Astrocyte (in vitro differentiated cells and primary cell): Measurements from ENCODE around the gene WARS2. TPM values are rescaled to one million over a fixed set of nuclear protein-coding genes. Genes with fewer than 3 reads are reported as not detected.
A peak's percentile ranks its signal among the peaks of the same experiment; 100 is the strongest.

ENCODE experiments used
- DNase-seq: peaks from one replicate; pipeline ENCODE4 v3.0.0-alpha.2; 2010; ENCODE audit warnings: low read depth
- FAIRE-seq: peaks from 2 replicates; lab custom pipeline; 2011; peaks lifted over from hg19 to GRCh38; lab: Jason Lieb, UNC
- H2AFZ ChIP-seq: 2 replicates; pipeline ENCODE4 v1.6.0; 2012; ENCODE audit warnings: low read depth, low read length, inconsistent platforms
- H3K27ac ChIP-seq: 2 replicates; pipeline ENCODE4 v1.5.1; 2011; ENCODE audit warnings: low read depth, low read length, inconsistent platforms
- H3K27me3 ChIP-seq: 2 replicates; pipeline ENCODE4 v1.6.0; 2011; ENCODE audit warnings: low read length, inconsistent platforms; ENCODE audit not compliant: insufficient read depth
- H3K36me3 ChIP-seq: 2 replicates; pipeline ENCODE4 v1.5.1; 2011; ENCODE audit warnings: low read length, inconsistent platforms; ENCODE audit not compliant: insufficient read depth
- H3K4me1 ChIP-seq: 2 replicates; pipeline ENCODE4 v1.5.1; 2011; ENCODE audit warnings: low read length, inconsistent platforms; ENCODE audit not compliant: insufficient read depth
- H3K4me2 ChIP-seq: 2 replicates; pipeline ENCODE4 v1.6.0; 2012; ENCODE audit warnings: low read length, inconsistent platforms
- H3K4me3 ChIP-seq: 2 replicates; pipeline ENCODE4 v1.5.1; 2011; ENCODE audit warnings: low read depth, mild to moderate bottlenecking, low read length, inconsistent platforms; ENCODE audit not compliant: insufficient read depth
- H3K79me2 ChIP-seq: 2 replicates; pipeline ENCODE4 v1.6.0; 2012; ENCODE audit warnings: mild to moderate bottlenecking, low read length, inconsistent platforms; ENCODE audit not compliant: insufficient read depth
- H3K9ac ChIP-seq: 2 replicates; pipeline ENCODE4 v1.6.0; 2012; ENCODE audit warnings: mild to moderate bottlenecking, low read length, inconsistent platforms
- H3K9me3 ChIP-seq: 2 replicates; pipeline ENCODE4 v1.5.1; 2012; ENCODE audit warnings: low read depth, mild to moderate bottlenecking, low read length, inconsistent platforms; ENCODE audit not compliant: insufficient read depth
- H4K20me1 ChIP-seq: 2 replicates; pipeline ENCODE4 v1.6.0; 2012; ENCODE audit warnings: low read length, inconsistent platforms; ENCODE audit not compliant: insufficient read depth
- H3K27ac Mint-ChIP-seq: one replicate; pipeline ENCODE4 v1.8.0; 2021; ENCODE audit warnings: mild to moderate bottlenecking, mixed read lengths; ENCODE audit not compliant: unreplicated experiment
- H3K27me3 Mint-ChIP-seq: one replicate; pipeline ENCODE4 v1.8.0; 2021; ENCODE audit warnings: low read depth, mixed read lengths; ENCODE audit not compliant: unreplicated experiment
- H3K36me3 Mint-ChIP-seq: one replicate; pipeline ENCODE4 v1.8.0; 2021; ENCODE audit warnings: low read depth, mixed read lengths; ENCODE audit not compliant: unreplicated experiment
- H3K4me1 Mint-ChIP-seq: one replicate; pipeline ENCODE4 v1.8.0; 2021; ENCODE audit warnings: low read depth, mixed read lengths; ENCODE audit not compliant: unreplicated experiment
- H3K4me3 Mint-ChIP-seq: one replicate; pipeline ENCODE4 v1.8.0; 2021; ENCODE audit warnings: mild to moderate bottlenecking, moderate library complexity, mixed read lengths; ENCODE audit not compliant: unreplicated experiment
- H3K9me3 Mint-ChIP-seq: one replicate; pipeline ENCODE4 v1.8.0; 2021; ENCODE audit warnings: mild to moderate bottlenecking, mixed read lengths; ENCODE audit not compliant: unreplicated experiment
- CTCF ChIP-seq: IDR thresholded peaks from 2 replicates; pipeline ENCODE4 v1.5.1; 2011; ENCODE audit warnings: low read depth, mild to moderate bottlenecking, inconsistent platforms, low read length, moderate library complexity; ENCODE audit not compliant: insufficient read depth
- EZH2 ChIP-seq: IDR thresholded peaks from 2 replicates; pipeline ENCODE4 v1.6.1; 2012; ENCODE audit warnings: mild to moderate bottlenecking, low read length, inconsistent platforms; ENCODE audit not compliant: insufficient read depth
- total RNA-seq: library from RNA; stranded (reverse); gene quantifications from 2 replicates; pipeline ENCODE4 v1.2.1, GENCODE V29; 2021

The WARS2 gene
- total RNA-seq, 1 donor from 2014 or later, result 10.5 TPM

- DNase-seq (peak; percentile 98), FAIRE-seq (peak; percentile 96)
- peak overlapping the region; percentile 97 for H3K27ac Mint-ChIP-seq
These were observed 59.9 kb downstream of the WARS2 start for GRCh38 chr1:119080586-119080985.

GRCh38 chr1:119079881-119080280 lies 60.6 kb downstream of the WARS2 start:
- Mint-ChIP-seq H3K36me3 (no peaks in the 10 kb centered on the region), H3K4me1 (peaks cover 38% of the 10 kb centered on the region), H3K9me3 (no peaks in the 10 kb centered on the region), H3K27me3 (no peaks in the 10 kb centered on the region), H3K27ac (peak overlapping the region; percentile 97), H3K4me3 (no peak overlapping the region)
- Histone ChIP-seq H4K20me1 (peaks cover 10% of the 10 kb centered on the region), H3K9me3 (no peaks in the 10 kb centered on the region), H3K4me3 (no peak overlapping the region), H3K79me2 (no peaks in the 10 kb centered on the region), H3K27me3 (no peaks in the 10 kb centered on the region), H2AFZ (no peak overlapping the region), H3K36me3 (no peaks in the 10 kb centered on the region), H3K4me2 (peak overlapping the region; percentile 79), H3K9ac (peak overlapping the region; percentile 27), H3K27ac (peak overlapping the region; percentile 53), H3K4me1 (peaks cover 22% of the 10 kb centered on the region)
- DNase-seq (peak; percentile 10), FAIRE-seq (no peak)
- TF ChIP-seq EZH2, result no peak
- TF ChIP-seq CTCF, result no peak

More at GRCh38 chr1:119080586-119080985, 59.9 kb downstream of the WARS2 start:
- peak overlapping the region; percentile 54 for H3K27ac ChIP-seq
- no peaks in the 10 kb centered on the region for H3K27me3 ChIP-seq
- no peak overlapping the region for H2AFZ ChIP-seq
- TF ChIP-seq EZH2, result no peak
- TF ChIP-seq CTCF, result no peak
- peak overlapping the region; percentile 47 for H3K4me3 Mint-ChIP-seq
- no peaks in the 10 kb centered on the region for H3K79me2 ChIP-seq
- no peaks in the 10 kb centered on the region for H3K36me3 ChIP-seq
- no peaks in the 10 kb centered on the region for H3K27me3 Mint-ChIP-seq
- H3K9me3 ChIP-seq, result no peaks in the 10 kb centered on the region
- H3K9ac ChIP-seq, result peak overlapping the region; percentile 27
- H3K4me2 ChIP-seq, result peak overlapping the region; percentile 79
- no peaks in the 10 kb centered on the region for H3K9me3 Mint-ChIP-seq
- H3K4me1 ChIP-seq, result peaks cover 22% of the 10 kb centered on the region
- H3K4me3 ChIP-seq, result peak overlapping the region; percentile 12
- peaks cover 14% of the 10 kb centered on the region for H4K20me1 ChIP-seq
- H3K4me1 Mint-ChIP-seq, result peaks cover 38% of the 10 kb centered on the region
- no peaks in the 10 kb centered on the region for H3K36me3 Mint-ChIP-seq

GRCh38 chr1:119075614-119076013 lies 64.8 kb downstream of the WARS2 start:
- peak overlapping the region; percentile 9 for H3K4me2 ChIP-seq
- FAIRE-seq, result peak; percentile 99

More at GRCh38 chr1:119075614-119076013, 64.8 kb downstream of the WARS2 start:
- Histone ChIP-seq H3K27me3 (no peaks in the 10 kb centered on the region), H3K4me1 (peaks cover 12% of the 10 kb centered on the region), H3K4me3 (no peak overlapping the region), H2AFZ (no peak overlapping the region), H3K9me3 (no peaks in the 10 kb centered on the region), H3K9ac (no peak overlapping the region), H4K20me1 (no peaks in the 10 kb centered on the region), H3K79me2 (no peaks in the 10 kb centered on the region), H3K36me3 (no peaks in the 10 kb centered on the region), H3K27ac (no peak overlapping the region)
- Mint-ChIP-seq H3K27me3 (no peaks in the 10 kb centered on the region), H3K4me1 (peaks cover 15% of the 10 kb centered on the region), H3K9me3 (no peaks in the 10 kb centered on the region), H3K27ac (no peak overlapping the region), H3K36me3 (peaks cover 4% of the 10 kb centered on the region), H3K4me3 (no peak overlapping the region)
- TF ChIP-seq EZH2 (no peak), CTCF (no peak)
- peak; percentile 74 for DNase-seq
